SK-N-MC (cell line): ENCODE data around the gene PCK2.

Experiments used
- DNase-seq: peaks from one replicate; pipeline ENCODE4 v3.0.0-alpha.2; 2011; ENCODE audit warnings: low read depth, low spot score
- H3K27ac ChIP-seq: fragments of 200-600 bp; sonication (generic); 2 replicates; pipeline ENCODE4 v1.5.1; 2016; ENCODE audit warnings: mixed run types
- H3K36me3 ChIP-seq: fragments of 200-600 bp; sonication (generic); 2 replicates; pipeline ENCODE4 v1.6.1; 2017; ENCODE audit warnings: antibody characterized with exemption, low read length, mixed read lengths; ENCODE audit not compliant: insufficient read depth
- H3K4me3 ChIP-seq: fragments of 200-600 bp; sonication (generic); 2 replicates; pipeline ENCODE4 v1.5.1; 2016
- H3K9ac ChIP-seq: fragments of 200-600 bp; sonication (generic); 2 replicates; pipeline ENCODE4 v1.8.0; 2017; ENCODE audit warnings: mixed run types, mixed read lengths; ENCODE audit not compliant: insufficient read length
- H3K9me3 ChIP-seq: fragments of 200-600 bp; sonication (generic); 2 replicates; pipeline ENCODE4 v1.6.1; 2017; ENCODE audit warnings: low read depth, mild to moderate bottlenecking, antibody characterized with exemption, low read length, moderate library complexity, mixed read lengths
- EZH2 ChIP-seq: fragments of 200-600 bp; sonication (generic); IDR thresholded peaks from one replicate; pipeline ENCODE4 v1.6.1; 2017; ENCODE audit warnings: antibody characterized with exemption
- FOXP2 ChIP-seq: optimal IDR thresholded peaks from 2 replicates; pipeline ENCODE3; 2011; ENCODE audit warnings: mild to moderate bottlenecking, moderate library complexity; ENCODE audit not compliant: insufficient read depth; ENCODE audit errors: extremely low read length, control extremely low read depth
- POLR2AphosphoS5 ChIP-seq: IDR thresholded peaks from 2 replicates; pipeline ENCODE4 v1.6.1; 2012; ENCODE audit warnings: mild to moderate bottlenecking, low read depth, low read length, borderline replicate concordance

The PCK2 gene

DNA sequence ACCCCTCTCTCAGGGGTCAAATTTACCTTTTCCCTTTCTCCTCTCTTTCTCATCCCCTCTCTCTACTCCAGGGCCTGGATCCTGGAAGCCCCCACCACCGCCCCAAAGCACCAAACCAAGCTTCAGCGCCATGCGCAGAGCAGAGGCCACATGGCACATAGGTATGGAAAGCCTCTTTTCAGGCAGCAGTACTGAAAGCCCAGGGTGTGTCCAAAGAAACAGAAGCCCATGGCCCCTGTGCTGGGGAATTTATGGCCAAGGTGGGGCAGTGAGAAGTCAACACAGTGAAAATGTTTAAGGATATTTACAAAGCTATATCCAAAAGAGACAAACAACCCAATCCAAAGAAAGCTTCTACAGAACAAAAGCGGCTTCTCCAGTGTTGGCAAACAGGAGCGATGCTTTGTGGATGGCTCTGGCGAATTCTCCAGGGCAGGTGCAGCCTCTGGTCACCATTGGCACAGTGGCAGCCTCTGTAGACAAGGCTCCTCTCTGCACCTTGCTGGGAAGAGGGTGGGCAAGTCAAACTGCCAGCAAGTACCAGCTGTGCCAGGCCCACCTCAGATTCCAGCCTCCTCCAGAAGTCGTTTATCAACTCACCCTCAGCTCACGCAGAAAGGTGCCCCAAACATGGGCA is 27.5 kb upstream of the PCK2 start:
- no peak for DNase-seq
- no peaks in the 10 kb centered on the region for H3K9me3 ChIP-seq
- no peaks in the 10 kb centered on the region for H3K36me3 ChIP-seq
- H3K27ac ChIP-seq, result no peak overlapping the region
- H3K9ac ChIP-seq, result no peak overlapping the region
- TF ChIP-seq FOXP2 (no peak), POLR2AphosphoS5 (no peak), EZH2 (no peak)
- H3K4me3 ChIP-seq, result no peak overlapping the region

DNA sequence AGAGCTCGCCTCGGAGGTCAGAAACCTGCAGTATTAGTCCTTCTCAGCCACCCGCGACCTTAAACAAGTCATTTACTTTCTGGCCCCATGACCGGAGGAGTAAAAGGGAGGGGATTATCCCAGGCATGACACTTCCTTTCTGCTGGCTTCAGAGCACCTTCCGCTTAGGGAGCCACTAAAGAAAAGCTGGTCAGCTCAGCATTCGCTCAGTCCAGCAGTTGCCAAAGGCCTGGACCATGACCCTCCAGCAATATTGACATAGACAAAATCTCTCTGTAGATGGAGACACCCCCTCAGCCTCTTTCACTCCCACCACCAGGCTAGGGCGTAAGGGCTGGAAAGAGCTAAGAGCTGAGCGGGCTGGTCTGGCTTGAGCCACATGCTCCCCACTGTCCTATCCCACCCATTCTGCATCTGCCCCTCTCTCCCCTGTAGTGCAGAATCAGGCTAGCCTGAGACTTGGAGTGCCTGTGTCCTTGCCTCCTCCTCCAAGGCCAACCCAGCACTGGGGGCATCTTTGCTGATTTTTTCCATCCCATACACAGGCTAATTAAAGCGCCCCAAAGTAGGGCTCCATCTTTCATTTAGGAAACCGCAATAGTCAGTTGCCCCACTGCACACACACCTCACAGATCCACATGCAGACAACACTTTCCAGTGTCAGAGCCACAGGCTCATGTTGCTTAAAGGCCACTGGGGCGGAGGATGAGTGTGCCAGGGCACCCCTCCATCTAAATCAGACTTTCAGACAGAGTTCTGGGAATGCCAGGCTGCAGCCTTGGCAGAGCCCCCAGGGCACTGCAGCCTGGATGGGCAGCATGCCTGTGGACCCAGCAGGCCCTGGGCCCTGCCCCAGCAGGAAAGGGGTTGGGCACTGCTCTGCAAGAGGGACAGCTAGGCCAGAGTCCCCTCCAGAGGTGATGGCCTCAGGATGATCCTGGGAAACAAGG is 26.7 kb upstream of the PCK2 start:
- Histone ChIP-seq H3K4me3 (no peak overlapping the region), H3K27ac (no peak overlapping the region), H3K36me3 (no peaks in the 10 kb centered on the region), H3K9me3 (no peaks in the 10 kb centered on the region), H3K9ac (no peak overlapping the region)
- no peak for TF ChIP-seq EZH2
- no peak for DNase-seq

DNA sequence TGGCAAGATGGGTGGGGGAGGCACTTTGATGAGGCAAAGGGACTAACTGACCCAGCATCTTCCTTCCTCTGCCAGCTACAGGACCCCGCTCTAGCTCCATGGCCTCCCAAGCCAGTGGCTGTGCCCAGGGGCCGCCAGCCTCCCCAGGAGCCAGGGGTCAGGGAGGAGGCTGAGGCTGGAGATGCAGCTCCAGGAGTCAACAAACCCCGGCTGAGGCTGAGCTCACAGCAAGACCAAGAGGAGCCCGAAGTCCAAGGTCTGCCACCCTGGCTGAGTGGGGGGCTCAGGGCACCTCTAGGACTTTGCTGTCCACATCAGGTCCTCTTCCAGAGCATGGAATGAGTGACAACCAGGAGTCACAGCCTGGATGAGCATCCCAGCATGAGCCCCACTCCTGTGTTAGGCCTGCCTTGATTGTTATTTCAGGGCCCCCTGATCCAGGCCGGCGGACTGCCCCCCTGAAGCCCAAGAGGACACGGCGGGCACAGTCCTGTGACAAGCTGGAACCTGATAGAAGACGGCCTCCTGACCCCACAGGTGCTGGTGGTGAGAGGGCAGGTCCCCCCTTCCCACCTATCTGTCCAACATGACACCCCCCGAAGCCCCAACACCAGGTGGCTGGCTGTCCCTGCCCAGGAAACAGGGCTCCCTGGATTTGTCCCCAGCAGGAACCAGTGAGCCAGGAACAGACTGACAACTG is 25.2 kb upstream of the PCK2 start:
- DNase-seq, result no peak
- H3K27ac ChIP-seq, result no peak overlapping the region
- H3K9me3 ChIP-seq, result no peaks in the 10 kb centered on the region
- no peak overlapping the region for H3K4me3 ChIP-seq
- no peaks in the 10 kb centered on the region for H3K36me3 ChIP-seq
- no peak overlapping the region for H3K9ac ChIP-seq
- TF ChIP-seq EZH2, result no peak
- TF ChIP-seq FOXP2, result no peak
- TF ChIP-seq POLR2AphosphoS5, result no peak

DNA sequence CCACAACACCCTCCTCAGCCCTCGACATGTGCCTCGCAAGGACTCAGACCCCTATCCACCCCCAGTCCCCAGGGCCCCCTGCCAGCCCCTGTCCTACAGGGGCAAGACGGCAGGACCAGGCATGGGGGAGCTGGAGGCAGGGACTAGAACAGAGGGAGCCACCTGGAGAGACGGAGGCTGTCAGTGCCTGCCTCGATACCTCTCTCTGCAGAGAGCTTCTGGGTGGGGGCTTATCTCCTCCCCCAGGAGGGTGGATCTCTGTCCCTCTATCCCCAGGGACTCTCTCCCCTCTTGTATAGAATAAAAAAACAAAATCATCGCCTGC is 24.7 kb upstream of the PCK2 start:
- H3K4me3 ChIP-seq, result no peak overlapping the region
- no peak overlapping the region for H3K9ac ChIP-seq
- no peaks in the 10 kb centered on the region for H3K9me3 ChIP-seq
- no peak overlapping the region for H3K27ac ChIP-seq
- no peaks in the 10 kb centered on the region for H3K36me3 ChIP-seq
- no peak for DNase-seq
- TF ChIP-seq EZH2 (no peak), POLR2AphosphoS5 (no peak), FOXP2 (no peak)

DNA sequence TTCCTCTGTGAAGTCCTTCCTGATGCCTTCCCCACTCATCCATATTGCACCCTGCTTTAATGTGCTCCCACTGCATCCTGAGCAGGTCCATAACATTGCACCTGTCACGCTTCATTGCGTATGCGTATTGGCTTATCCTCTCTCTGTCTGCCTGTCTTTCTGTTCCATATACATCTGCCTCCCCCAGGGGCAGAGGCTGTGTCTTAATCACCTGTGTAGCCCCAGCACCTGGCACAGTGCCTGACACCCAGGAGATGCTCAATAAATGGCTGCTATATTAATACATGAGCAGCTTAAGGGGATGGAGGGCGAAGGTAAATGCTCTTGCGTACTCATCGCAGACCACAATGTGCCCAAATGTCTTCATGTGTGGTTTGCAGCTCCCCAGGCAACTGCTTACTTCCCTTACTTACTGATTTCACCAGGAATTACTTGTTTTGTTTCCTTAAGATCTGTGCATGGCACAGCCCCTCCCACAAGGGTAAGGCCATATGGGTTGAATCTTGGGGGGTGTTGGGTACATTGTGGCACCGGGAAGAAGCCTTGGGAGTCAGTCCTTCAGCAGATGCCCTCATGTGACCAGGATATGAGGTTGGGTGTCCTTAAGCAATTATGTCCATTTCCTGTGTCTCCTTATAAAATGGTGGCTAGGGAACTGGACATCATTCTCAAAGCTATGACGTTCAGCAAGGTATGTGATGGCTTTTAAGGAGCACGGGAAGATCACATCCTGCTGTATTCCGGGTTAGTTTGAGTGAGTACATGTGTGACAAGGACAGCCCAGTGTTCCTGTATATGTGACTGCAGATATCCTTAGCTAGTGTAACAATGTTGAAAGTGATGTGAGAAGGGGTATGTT is 23.6 kb upstream of the PCK2 start:
- TF ChIP-seq EZH2, result no peak
- TF ChIP-seq FOXP2, result no peak
- no peak for TF ChIP-seq POLR2AphosphoS5
- no peak overlapping the region for H3K9ac ChIP-seq
- H3K36me3 ChIP-seq, result no peaks in the 10 kb centered on the region
- no peak for DNase-seq
- H3K9me3 ChIP-seq, result no peaks in the 10 kb centered on the region
- H3K27ac ChIP-seq, result no peak overlapping the region
- H3K4me3 ChIP-seq, result no peak overlapping the region

DNA sequence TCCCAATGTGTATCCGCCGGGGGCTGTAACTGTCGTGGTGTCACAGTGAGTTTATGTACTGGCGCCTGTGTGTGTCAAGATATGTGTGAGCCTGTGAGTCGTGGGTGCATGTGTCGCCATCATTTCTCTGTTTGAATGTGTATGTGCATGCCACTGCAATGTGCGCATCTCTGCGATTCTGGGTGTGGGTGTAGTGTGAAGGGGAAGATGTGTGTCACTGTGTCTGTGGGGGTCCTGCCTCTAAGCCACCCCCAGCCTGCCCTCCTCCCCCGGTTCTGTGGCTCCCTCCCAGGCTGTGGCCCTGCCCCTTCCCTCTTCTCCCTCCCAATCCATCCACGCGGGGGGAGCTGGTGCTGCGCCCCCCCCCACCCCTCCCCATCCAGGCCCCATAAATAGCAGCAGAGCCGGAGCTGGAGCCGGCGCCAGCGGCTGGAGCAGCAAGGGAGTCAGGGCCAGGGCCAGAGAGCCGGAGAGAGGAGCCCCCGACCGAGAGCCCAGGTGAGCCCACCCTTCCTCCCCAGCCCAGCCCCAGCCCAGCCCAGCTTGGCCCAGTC is 22.9 kb upstream of the PCK2 start, which contains the start of gene CPNE6:
Gene CPNE6 (plus strand): TSS at position 419 of the 554 bp plus-strand sequence. CDS start 1,375 bp downstream, outside the sequence.
- Histone ChIP-seq H3K9me3 (no peaks in the 10 kb centered on the region), H3K27ac (no peak within 1 kb of the TSS), H3K9ac (no peak within 1 kb of the TSS), H3K36me3 (no peaks in the 10 kb centered on the region), H3K4me3 (no peak within 1 kb of the TSS)
- DNase-seq, result no peak
- TF ChIP-seq EZH2 (no peak), POLR2AphosphoS5 (no peak), FOXP2 (no peak)

DNA sequence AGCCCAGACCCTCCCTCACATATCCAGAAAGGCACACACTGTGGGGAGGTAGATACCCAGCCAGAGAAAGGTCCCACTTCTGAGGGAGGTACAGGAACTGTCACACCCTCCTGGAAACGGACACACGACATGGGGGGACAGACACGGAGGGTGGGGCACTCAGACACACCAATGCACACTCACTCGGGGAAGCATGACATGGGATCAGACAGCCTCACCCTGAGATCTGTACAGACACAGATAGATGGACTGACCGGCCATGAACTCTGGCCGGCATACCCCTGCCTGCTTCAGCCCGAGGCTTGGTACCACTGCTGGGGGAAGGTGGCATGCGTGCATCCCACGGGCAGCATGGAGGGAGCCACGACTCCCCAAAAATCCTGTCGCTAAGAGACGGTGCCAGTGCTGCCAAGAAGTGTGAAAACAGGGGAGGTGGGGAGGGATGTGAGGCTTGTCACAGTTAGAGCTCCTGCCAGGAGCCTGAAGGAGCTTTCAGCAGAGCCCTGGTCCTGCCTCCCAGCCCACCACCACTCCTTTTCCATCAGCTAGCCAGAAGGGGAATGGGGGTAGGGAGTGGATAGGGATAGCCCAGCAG is 22.2 kb upstream of the PCK2 start:
- no peak overlapping the region for H3K27ac ChIP-seq
- H3K9me3 ChIP-seq, result no peaks in the 10 kb centered on the region
- no peaks in the 10 kb centered on the region for H3K36me3 ChIP-seq
- no peak for TF ChIP-seq POLR2AphosphoS5
- H3K9ac ChIP-seq, result no peak overlapping the region
- no peak overlapping the region for H3K4me3 ChIP-seq
- no peak for DNase-seq
